Measurements from ENCODE around the gene ENKD1. TPM values are rescaled to one million over a fixed set of nuclear protein-coding genes. Genes with fewer than 3 reads are reported as not detected.

ENKD1 gene
- total and polyA plus RNA-seq, 2 of the 13 experiments (the other 11 are each of a cell fraction or from before 2014, with no cell fraction given) = 10.8 to 20.8 TPM

DNA sequence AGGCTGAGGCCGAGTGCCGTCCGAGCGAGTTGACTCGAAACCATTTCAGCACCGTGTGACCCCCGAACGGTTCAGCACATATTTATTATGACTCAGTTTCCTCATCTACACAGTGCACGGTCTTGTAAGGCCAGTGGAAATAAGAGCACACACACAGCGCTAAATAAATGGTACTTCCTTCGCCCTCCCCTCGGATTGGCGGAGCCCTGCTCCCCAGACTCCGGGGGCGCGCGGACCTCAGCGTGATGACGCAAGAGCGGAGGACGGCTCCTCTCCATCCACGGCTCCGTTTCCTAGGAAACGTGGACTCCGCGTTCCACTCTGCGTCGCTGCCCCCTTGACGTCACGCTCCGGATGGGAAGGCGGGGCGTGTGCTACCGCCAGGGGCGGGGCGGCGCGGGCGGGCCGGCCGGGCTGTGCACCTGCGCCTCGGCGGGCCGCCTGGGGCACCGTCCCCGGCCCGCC lies 6.0 kb downstream of the ENKD1 start, which contains the start of gene PARD6A (continued):
- TF ChIP-seq ZBED4 (CRISPR knock-in tag; IDR thresholded peaks at IDR 0.05; ENCODE audit: borderline replicate concordance) (no peak), CBX5 (CRISPR knock-in tag; IDR thresholded peaks at IDR 0.05; ENCODE audit: borderline replicate concordance) (no peak), KIAA2018 (CRISPR knock-in tag; IDR thresholded peaks at IDR 0.05; ENCODE audit: borderline replicate concordance) (0 out of 2 replicates have a peak, but pooled peaks have one; percentile 42), RAD51 (IDR thresholded peaks at IDR 0.05; ENCODE audit: borderline replicate concordance) (no peak), TCF7 (IDR thresholded peaks at IDR 0.05; ENCODE audit: low read depth) (no peak), ERF (CRISPR knock-in tag; IDR thresholded peaks at IDR 0.05) (no peak), SMAD3 (CRISPR knock-in tag; IDR thresholded peaks at IDR 0.05) (no peak), USF2 (IDR thresholded peaks at IDR 0.05; ENCODE audit: low read depth, low read length) (no peak), USF2 (CRISPR knock-in tag; IDR thresholded peaks at IDR 0.05; ENCODE audit: borderline replicate concordance) (no peak; the same call in 1 of the 2 replicates), SNRNP70 (IDR thresholded peaks at IDR 0.05; ENCODE audit: low read depth, low read length) (no peak), ZFY (CRISPR knock-in tag; IDR thresholded peaks at IDR 0.05) (no peak), DMTF1 (CRISPR knock-in tag; IDR thresholded peaks at IDR 0.05) (no peak), ZNF282 (IDR thresholded peaks at IDR 0.05; ENCODE audit: partially characterized antibody) (no peak)

Data from HepG2 (cell line).